PFSK-1 (cell line): Measurements from ENCODE around the gene ARHGAP15.

Experiments
- FOXP2 ChIP-seq: optimal IDR thresholded peaks from 2 replicates; pipeline ENCODE3; 2011; ENCODE audit warnings: borderline replicate concordance, control low read depth, inconsistent platforms; ENCODE audit not compliant: insufficient read depth; ENCODE audit errors: extremely low read length, extremely low read depth
- POLR2AphosphoS5 ChIP-seq: IDR thresholded peaks from 2 replicates; pipeline ENCODE4 v1.6.1; 2012; ENCODE audit warnings: low read depth, mild to moderate bottlenecking, control low read depth, low read length, moderate library complexity
- REST ChIP-seq, 2 experiments: IDR thresholded peaks; 2 replicates each; pipeline versions ENCODE4 v1.6.1 to v1.8.0; 2011 to 2012; ENCODE audit warnings: low read depth in 2 of 2, low read length in 2 of 2, control low read depth in 1 of 2, inconsistent platforms in 1 of 2, mild to moderate bottlenecking in 1 of 2, moderate library complexity in 1 of 2; ENCODE audit not compliant: insufficient read depth in 1 of 2
- SIN3A ChIP-seq: IDR thresholded peaks from 2 replicates; pipeline ENCODE4 v1.6.1; 2012; ENCODE audit warnings: mild to moderate bottlenecking, low read length, moderate library complexity, borderline replicate concordance; ENCODE audit not compliant: insufficient read depth
- TAF1 ChIP-seq: IDR thresholded peaks from 2 replicates; pipeline ENCODE4 v1.6.1; 2012; ENCODE audit warnings: low read length, control low read depth, borderline replicate concordance; ENCODE audit not compliant: insufficient read depth

Gene ARHGAP15

GRCh38 chr2:143480601-143481236, 351.5 kb downstream of the ARHGAP15 start:
- TF ChIP-seq POLR2AphosphoS5: no peak
- no peak for TF ChIP-seq REST (IDR thresholded peaks at IDR 0.05; ENCODE audit: insufficient read depth in 1 of 2, low read depth in 2 of 2, low read length in 2 of 2)
- TF ChIP-seq SIN3A: no peak
- no peak for TF ChIP-seq TAF1
- no peak for TF ChIP-seq FOXP2

GRCh38 chr2:143481237-143481623, 352.0 kb downstream of the ARHGAP15 start:
- TF ChIP-seq SIN3A (no peak), TAF1 (no peak), FOXP2 (no peak), POLR2AphosphoS5 (no peak), REST (IDR thresholded peaks at IDR 0.05; ENCODE audit: insufficient read depth in 1 of 2, low read depth in 2 of 2, low read length in 2 of 2) (no peak)

- TF ChIP-seq POLR2AphosphoS5 (no peak), TAF1 (no peak), FOXP2 (no peak), REST (IDR thresholded peaks at IDR 0.05; ENCODE audit: insufficient read depth in 1 of 2, low read depth in 2 of 2, low read length in 2 of 2) (no peak), SIN3A (no peak)
These were observed 352.5 kb downstream of the ARHGAP15 start for GRCh38 chr2:143481733-143482132.

GRCh38 chr2:143482316-143482715, 353.1 kb downstream of the ARHGAP15 start:
- TF ChIP-seq POLR2AphosphoS5: no peak
- no peak for TF ChIP-seq FOXP2
- TF ChIP-seq REST (IDR thresholded peaks at IDR 0.05; ENCODE audit: insufficient read depth in 1 of 2, low read depth in 2 of 2, low read length in 2 of 2): no peak
- no peak for TF ChIP-seq SIN3A
- no peak for TF ChIP-seq TAF1

- TF ChIP-seq TAF1 (no peak), REST (IDR thresholded peaks at IDR 0.05; ENCODE audit: insufficient read depth in 1 of 2, low read depth in 2 of 2, low read length in 2 of 2) (no peak), FOXP2 (no peak), POLR2AphosphoS5 (no peak), SIN3A (no peak)
These were observed 353.6 kb downstream of the ARHGAP15 start for GRCh38 chr2:143482771-143483170.
